Effector CD4-positive, alpha-beta T cell (primary cell): ENCODE data around the gene RIPK1.
A peak's percentile ranks its signal among the peaks of the same experiment; 100 is the strongest.
"Not testable (repeated sequence)": the region's sequence is repeated elsewhere in the genome, so short reads cannot be mapped to it uniquely, and the experiment has no call there.

Experiments
- DNase-seq: peaks from one replicate; pipeline ENCODE4 v3.0.0-alpha.2; 2020

RIPK1 gene

DNA sequence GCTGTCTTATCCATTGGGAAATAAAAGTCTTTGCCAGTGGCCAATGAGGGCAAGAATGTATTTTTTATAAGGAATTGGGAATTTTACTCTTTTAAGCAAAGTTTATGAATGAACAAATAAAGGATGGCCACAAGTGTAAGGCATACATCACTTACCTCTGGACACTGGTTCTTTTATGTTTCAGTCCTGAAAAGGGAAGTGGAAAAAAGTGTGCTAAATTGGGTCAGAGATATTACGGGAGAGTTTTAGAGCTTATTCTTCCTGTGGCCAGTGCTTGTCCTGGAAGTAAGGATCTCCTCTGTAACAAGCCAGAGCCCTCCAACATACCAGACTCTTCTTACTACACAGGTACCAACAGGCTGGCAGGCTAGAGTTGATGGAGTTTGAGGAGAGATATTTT is 22.5 kb upstream of the RIPK1 start:
- DNase-seq = no peak

- DNase-seq = no peak
Measured at GRCh38 chr6:3046295-3046694, 22.0 kb upstream of the RIPK1 start.

- DNase-seq = not testable (repeated sequence)
Measured at GRCh38 chr6:3048009-3048408, 20.3 kb upstream of the RIPK1 start.

DNA sequence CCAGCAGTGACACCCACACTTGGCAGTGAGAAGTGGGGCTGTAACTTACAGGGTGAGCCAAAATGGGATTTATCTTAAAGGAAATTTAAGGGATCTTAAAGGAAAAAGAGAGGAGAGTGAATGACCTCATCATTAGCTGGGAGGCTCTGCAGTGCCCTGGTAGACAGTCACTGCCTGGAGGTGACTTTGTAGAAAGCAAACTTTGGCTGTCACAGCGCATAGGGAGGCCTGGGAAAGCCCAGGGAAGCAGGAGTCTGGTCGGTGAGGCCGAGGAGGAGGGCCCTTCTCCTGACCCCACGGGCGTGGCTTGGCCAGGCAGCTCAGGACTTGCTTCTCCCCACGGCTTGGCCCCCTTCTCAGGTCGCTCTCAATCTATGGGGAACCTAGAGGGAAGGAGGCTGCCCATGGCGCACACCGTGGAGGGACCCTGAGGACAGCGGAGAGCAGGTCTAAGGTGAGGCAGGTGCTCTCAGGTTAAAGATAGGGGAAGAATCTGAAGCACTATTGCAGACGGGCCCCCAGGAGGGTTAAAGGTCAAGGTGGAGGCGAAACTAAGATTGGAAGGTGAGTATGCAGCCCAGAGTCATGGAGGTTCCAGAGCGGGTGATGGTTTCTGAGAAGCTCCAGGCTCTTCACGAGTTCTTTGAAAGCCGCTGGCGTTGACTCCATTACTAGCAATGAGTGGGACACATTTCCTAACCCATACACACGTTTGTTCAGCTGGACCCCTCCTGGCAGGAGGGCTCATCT is 15.6 kb upstream of the RIPK1 start:
- no peak for DNase-seq

DNA sequence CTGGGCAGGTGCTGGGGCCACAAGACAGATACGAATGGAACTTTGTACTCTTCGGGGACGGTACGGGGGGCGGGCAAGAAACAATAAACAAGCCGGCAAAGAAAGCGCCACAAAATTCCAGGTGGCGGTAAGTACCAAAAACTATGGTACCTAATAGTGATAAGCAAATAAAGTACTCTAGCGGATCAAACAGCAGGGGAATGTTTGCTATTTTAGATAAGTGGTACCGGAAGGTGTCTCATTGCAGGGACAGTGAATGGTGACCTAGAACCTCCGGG is 15.1 kb upstream of the RIPK1 start:
- DNase-seq = no peak

DNA sequence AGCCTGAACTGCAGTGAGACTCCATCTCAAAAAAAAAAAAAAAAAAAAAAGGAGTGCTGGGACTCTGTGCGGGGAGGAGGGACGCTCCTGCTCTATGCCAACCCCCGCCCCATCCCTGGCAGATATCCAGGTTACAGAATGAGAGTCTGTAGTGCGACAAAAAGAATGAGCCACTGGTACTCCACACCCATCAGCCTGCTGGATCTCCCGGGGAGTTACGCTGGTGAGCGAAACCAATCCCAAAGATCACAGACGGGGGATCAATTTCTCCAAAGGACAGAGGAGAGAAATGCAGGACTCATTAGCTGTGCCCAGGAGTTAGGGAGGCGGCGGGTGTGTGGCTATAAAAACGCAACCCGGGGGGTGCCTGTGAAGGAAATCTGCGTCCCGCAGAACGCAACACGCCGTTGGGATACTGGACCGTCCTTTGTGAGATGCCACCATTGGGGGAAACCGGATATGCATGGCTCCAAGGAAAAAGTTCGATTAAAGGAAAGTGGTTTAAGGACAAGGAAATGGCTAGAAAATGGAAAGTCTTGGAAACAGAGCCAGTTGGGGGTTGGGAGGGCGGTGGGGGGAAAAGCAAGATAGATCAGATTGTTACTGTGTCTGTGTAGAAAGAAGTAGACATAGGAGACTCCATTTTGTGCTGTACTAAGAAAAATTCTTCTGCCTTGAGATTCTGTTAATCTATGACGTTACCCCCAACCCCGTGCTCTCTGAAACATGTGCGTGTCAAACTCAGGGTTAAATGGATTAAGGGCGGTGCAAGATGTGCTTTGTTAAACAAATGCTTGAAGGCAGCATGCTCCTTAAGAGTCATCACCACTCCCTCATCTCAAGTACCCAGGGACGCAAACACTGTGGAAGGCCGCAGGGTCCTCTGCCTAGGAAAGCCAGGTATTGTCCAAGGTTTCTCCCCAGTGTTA is 13.8 kb upstream of the RIPK1 start:
- not testable (repeated sequence) for DNase-seq

DNA sequence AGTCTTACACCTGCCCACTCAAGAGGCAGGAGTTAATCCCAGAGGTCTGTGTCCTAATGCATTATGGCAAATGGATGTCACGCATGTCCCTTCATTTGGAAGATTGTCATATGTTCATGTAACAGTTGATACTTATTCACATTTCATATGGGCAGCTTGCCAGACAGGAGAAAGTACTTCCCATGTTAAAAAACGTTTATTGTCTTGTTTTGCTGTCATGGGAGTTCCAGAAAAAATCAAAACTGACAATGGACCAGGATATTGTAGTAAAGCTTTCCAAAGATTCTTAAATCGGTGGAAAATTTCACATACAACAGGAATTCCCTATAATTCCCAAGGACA is 13.2 kb upstream of the RIPK1 start:
- DNase-seq = not testable (repeated sequence)

GRCh38 chr6:3057063-3057770 is 11.1 kb upstream of the RIPK1 start:
- no peak for DNase-seq

GRCh38 chr6:3058957-3059356 is 9.3 kb upstream of the RIPK1 start:
- DNase-seq = no peak

- not testable (repeated sequence) for DNase-seq
Measured at GRCh38 chr6:3060092-3060491, 8.2 kb upstream of the RIPK1 start.

- DNase-seq = no peak
Measured at GRCh38 chr6:3061501-3061941, 6.8 kb upstream of the RIPK1 start.

GRCh38 chr6:3063340-3063732 is 5.0 kb upstream of the RIPK1 start:
- DNase-seq = not testable (repeated sequence)

DNA sequence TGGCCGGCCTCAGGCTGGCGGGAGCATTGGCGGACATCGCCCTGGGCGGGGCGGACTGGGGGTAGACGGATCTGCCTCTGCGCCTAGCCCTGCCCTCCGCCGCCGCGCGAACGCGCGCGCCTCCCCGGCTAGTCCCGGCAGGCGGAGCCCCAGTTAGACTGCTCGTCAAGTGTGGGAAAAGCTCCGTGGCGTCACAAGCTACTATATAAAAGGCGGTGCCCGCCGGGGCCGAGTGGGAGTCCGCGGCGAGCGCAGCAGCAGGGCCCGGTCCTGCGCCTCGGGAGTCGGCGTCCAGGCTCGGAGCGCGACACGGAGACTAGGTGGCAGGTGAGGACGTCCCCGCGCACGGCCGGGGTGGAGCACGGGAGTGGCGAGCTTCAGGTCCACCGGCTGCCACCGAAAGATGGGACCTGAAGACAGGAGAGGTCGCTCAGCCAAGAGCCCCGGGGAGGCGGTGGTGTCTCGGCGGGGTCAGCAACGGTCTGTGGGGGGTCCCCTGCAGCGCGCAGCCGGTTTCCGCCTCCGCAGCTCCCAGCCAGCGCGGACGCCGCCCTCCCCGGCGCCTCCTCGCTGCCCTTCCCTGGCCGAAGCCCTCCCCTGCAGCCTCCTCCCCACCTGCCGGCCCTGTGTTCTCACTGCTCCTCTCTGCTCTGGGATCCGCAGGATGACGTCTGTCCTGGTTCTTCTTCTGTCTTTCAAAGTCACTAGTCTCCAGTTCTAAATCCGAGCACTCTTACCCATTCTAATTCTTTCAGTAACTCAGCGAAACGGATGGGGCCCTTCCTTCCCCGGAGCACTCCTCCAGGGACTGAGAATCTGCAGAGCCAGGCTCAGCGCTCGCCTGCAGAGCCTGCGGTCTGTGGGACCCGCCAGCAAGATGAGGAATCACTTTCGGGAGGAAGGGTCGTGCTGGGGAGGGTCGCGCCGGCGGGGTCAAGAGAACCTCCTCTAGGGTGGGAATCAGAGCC is 4.3 kb upstream of the RIPK1 start:
- DNase-seq = peak; percentile 82

DNA sequence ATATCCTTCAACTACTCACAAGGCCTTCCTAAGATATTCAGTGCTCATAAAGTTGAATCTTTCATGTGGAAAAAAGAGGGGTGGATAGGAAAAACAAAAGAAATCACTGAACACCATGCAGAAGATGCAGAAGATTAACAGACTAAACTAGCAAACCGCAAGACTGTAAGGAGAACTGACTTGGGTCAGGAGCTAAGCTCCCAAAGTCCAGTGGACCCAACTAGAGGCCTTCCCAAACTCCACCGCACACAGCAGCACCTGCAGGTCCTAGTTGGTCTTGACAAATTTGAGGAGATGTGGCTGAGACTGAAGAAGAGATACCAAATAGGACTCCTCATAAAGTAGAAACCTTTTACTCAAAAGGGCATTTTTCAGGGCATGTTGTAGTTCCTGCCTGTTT is 3.3 kb downstream of the RIPK1 start:
- no peak for DNase-seq

- DNase-seq = no peak
Measured at GRCh38 chr6:3072798-3073197, 4.5 kb downstream of the RIPK1 start.

DNA sequence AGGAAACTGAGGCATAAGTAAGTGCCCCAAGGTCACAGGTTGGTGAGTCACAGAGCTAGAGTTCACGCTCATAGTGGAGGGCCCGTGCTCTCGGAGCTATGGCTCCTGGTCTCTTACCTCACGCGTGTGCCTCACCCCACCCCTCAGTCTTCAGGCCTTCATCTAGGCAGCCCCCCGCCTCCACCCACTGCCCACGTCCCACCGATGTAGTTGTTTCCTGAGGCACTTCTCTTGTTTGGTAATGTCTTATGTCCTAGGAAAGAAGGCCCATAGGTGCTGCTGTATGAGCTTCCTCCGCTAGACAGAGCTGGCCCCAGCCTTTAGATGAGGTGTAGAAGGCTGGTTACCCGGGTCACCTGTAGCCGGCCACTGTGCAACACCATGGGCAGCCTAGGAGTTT is 5.1 kb downstream of the RIPK1 start:
- no peak for DNase-seq

DNA sequence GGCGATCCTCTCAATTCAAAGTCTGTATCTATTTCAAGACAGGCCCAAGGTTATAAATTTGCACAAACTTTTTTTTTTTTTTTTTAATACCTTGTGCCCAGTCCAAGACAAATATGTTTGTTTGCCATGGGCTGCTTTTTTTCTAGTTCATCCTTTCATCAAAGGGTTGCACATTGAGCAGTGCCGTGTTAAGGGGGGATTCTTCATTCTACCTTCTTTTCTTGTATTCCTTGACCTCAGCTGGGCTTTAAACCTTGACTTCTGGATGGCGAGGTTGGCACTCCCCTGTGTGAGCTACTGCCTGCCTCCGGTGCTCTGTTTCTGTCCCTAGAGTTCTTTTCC is 7.4 kb downstream of the RIPK1 start:
- no peak for DNase-seq

DNA sequence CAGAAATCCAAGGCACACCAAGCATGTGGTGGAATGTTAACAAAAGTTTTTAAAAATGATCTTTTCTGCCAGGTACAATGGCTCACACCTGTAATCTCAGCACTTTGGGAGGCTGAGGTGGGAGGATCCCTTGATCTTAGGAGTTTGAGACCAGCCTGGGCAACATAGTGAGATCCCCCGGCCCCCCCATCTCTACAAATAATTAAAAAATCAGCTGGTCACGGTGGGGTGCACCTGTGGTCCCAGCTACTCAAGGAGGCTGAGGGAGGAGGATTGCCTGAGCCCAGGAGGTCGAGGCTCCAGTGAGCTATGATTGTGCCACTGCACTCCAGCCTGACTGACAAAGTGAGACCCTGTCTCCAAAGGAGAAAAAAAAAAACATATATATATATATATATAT is 8.0 kb downstream of the RIPK1 start:
- DNase-seq = no peak

DNA sequence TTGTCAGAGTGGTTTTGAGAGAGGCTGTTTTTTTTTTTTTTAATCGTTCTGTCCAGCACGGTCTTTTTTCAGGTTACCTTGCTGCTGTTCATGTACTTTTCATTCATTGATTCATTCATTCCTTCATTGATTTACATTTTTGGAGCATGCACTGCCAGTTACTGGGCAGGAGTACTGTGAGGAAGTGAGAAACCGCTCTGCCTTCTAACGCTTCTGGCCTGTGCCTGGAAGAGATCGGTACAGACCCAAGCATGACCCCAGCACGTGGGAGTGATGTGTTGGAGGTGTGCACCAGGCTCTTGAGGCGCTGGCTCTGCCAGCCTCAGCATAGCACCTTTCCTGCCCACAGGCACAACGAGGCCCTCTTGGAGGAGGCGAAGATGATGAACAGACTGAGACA is 9.1 kb downstream of the RIPK1 start:
- no peak for DNase-seq

GRCh38 chr6:3078952-3079351 is 10.7 kb downstream of the RIPK1 start:
- not testable (repeated sequence) for DNase-seq

- no peak for DNase-seq
Measured at GRCh38 chr6:3079682-3080081, 11.4 kb downstream of the RIPK1 start.

GRCh38 chr6:3081960-3082359 is 13.7 kb downstream of the RIPK1 start:
- no peak for DNase-seq

- DNase-seq = no peak
Measured at GRCh38 chr6:3085074-3085473, 16.8 kb downstream of the RIPK1 start.
